ENCODE data around the gene EEF1G. TPM values are rescaled to one million over a fixed set of nuclear protein-coding genes. Genes with fewer than 3 reads are reported as not detected.
A peak's percentile ranks its signal among the peaks of the same experiment; 100 is the strongest.

The EEF1G gene
- total RNA-seq, 2 experiments from 2014 or later, result 1,778 to 2,328 TPM

- H2AFZ ChIP-seq (ENCODE audit: low read length), result no peak overlapping the region
- no peak for TF ChIP-seq CTCF (conservative IDR thresholded peaks at IDR 0.05; ENCODE audit: low read length)
- TF ChIP-seq EZH2phosphoT487 (IDR thresholded peaks at IDR 0.05; ENCODE audit: borderline replicate concordance, low read depth, low read length), result no peak
- ChIA-PET CTCF (ENCODE audit: unreplicated experiment) (no interaction called here), POLR2A (interaction anchor here (1.6 kb wide), 1 partner anchor 11 kb away, joined by 4 read pairs; no protein-coding TSS in a partner anchor)
- H3K79me2 ChIP-seq (ENCODE audit: insufficient read depth, low read depth, low read length), result peaks cover 32% of the 10 kb centered on the region
- no peak for DNase-seq (ENCODE audit: low spot score)
- BruUV-seq (replicated peaks), result no TSS peak
- H3K4me2 ChIP-seq (ENCODE audit: low read length), result no peak overlapping the region
- no peaks in the 10 kb centered on the region for H3K9me2 ChIP-seq (ENCODE audit: insufficient read depth, low read length)
- no peak overlapping the region for H3K4me3 ChIP-seq (ENCODE audit: low read depth, low read length, poor library complexity, severe bottlenecking)
- no peak overlapping the region for H3K27ac ChIP-seq (ENCODE audit: low read depth, low read length, poor library complexity, severe bottlenecking)
- H3K4me1 ChIP-seq (ENCODE audit: insufficient read depth, low read length, poor library complexity, severe bottlenecking), result peaks cover 38% of the 10 kb centered on the region
- H3K9me3 ChIP-seq (ENCODE audit: low read length), result no peaks in the 10 kb centered on the region
- peaks cover 76% of the 10 kb centered on the region for H3K36me3 ChIP-seq (ENCODE audit: insufficient read depth, low read length)
- H4K20me1 ChIP-seq (ENCODE audit: insufficient read depth, low read length), result peaks cover 9% of the 10 kb centered on the region; the same call in 1 of the 2 replicates
- intact Hi-C loops (cut with micrococcal nuclease; ENCODE audit: unreplicated experiment), result no loop called here
Observed at GRCh38 chr11:62603072-62603408, 29.3 kb upstream of the EEF1G start.

GRCh38 chr11:62602141-62603071 lies 28.7 kb upstream of the EEF1G start:
- Histone ChIP-seq H3K4me2 (ENCODE audit: low read length) (peak overlapping the region; percentile 54), H4K20me1 (ENCODE audit: insufficient read depth, low read length) (peaks cover 9% of the 10 kb centered on the region; the same call in 1 of the 2 replicates), H3K9me3 (ENCODE audit: low read length) (no peaks in the 10 kb centered on the region), H3K4me1 (ENCODE audit: insufficient read depth, low read length, poor library complexity, severe bottlenecking) (peaks cover 31% of the 10 kb centered on the region), H3K4me3 (ENCODE audit: low read depth, low read length, poor library complexity, severe bottlenecking) (peak overlapping the region; percentile 21), H3K36me3 (ENCODE audit: insufficient read depth, low read length) (peaks cover 80% of the 10 kb centered on the region), H3K9me2 (ENCODE audit: insufficient read depth, low read length) (no peaks in the 10 kb centered on the region), H3K27ac (ENCODE audit: low read depth, low read length, poor library complexity, severe bottlenecking) (peak overlapping the region; percentile 11), H3K79me2 (ENCODE audit: insufficient read depth, low read depth, low read length) (peaks cover 37% of the 10 kb centered on the region), H2AFZ (ENCODE audit: low read length) (no peak overlapping the region)
- intact Hi-C loops (cut with micrococcal nuclease; ENCODE audit: unreplicated experiment), result no loop called here
- POLR2A ChIA-PET, result interaction anchor here (0.6 to 2.5 kb wide), 7 partner anchors 9 to 229 kb away, joined by 3 to 37 read pairs (median 4); partner anchors contain the start of genes B3GAT3, STX5, TUT1 and UQCC3
- CTCF ChIA-PET (ENCODE audit: unreplicated experiment), result interaction anchor here (0.7 to 1.0 kb wide), 2 partner anchors 9 to 11 kb away, joined by 3 to 4 read pairs; partner anchors contain the start of gene TUT1
- DNase-seq (ENCODE audit: low spot score), result no peak
- TF ChIP-seq EZH2phosphoT487 (IDR thresholded peaks at IDR 0.05; ENCODE audit: borderline replicate concordance, low read depth, low read length), result no peak
- TF ChIP-seq CTCF (conservative IDR thresholded peaks at IDR 0.05; ENCODE audit: low read length), result no peak
- BruUV-seq (replicated peaks), result no TSS peak

Measured in OCI-LY7 (cell line).